Hypothalamus (tissue), 51 donors: ENCODE results near the gene NOB1.

ENCODE experiments used
- DNase-seq, 51 donors: peaks; one replicate each; lab custom pipeline; 2025; lab: John Stamatoyannopoulos, UW

The NOB1 gene

DNA sequence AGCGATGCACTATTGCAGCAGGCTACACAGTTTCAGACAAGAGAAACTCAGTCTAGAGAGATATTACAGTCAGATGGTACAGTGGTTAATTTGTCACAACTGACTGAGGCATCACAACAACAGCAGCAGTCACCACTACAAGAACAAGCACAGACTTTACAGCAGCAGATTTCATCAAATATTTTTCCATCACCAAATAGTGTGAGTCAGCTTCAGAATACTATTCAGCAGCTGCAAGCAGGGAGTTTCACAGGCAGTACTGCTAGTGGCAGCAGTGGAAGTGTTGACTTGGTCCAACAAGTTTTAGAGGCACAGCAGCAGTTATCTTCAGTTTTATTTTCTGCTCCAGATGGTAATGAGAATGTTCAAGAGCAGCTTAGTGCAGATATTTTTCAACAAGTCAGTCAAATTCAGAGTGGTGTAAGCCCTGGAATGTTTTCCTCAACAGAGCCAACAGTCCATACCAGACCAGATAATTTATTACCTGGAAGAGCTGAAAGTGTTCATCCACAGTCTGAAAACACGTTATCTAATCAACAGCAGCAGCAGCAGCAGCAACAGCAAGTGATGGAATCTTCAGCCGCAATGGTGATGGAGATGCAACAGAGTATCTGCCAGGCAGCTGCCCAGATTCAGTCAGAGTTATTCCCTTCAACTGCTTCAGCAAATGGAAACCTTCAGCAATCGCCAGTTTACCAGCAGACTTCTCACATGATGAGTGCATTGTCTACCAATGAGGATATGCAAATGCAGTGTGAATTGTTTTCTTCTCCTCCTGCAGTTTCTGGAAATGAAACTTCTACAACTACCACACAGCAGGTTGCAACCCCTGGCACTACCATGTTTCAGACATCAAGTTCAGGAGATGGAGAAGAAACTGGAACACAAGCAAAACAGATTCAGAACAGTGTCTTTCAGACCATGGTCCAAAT, 62.5 kb downstream of the NOB1 start:
- peak in 4 of 51 donors; percentile 6 to 50 (median 16) for DNase-seq
